Measurements from ENCODE around the gene MIOX. TPM values are rescaled to one million over a fixed set of nuclear protein-coding genes. Genes with fewer than 3 reads are reported as not detected.

Gene MIOX
- total RNA-seq = not detected in 2 replicates

GRCh38 chr22:50486561-50487289 is at the start of gene MIOX:
Gene MIOX, plus strand, starts transcription at chr22:50486859. Its CDS starts 39 bp downstream, at chr22:50486898.

GRCh38 chr22:50474710-50475651 is 11.7 kb upstream of the MIOX start, which contains the start of gene SBF1:
Gene SBF1, minus strand, starts transcription at chr22:50475035. Its CDS starts 195 bp downstream, at chr22:50474840.

GRCh38 chr22:50481440-50482106 is 5.1 kb upstream of the MIOX start, which contains the start of gene ADM2:
Gene ADM2, plus strand, starts transcription at chr22:50481543. Its CDS starts 305 bp downstream, at chr22:50481848.

GRCh38 chr22:50507421-50507990 is 20.8 kb downstream of the MIOX start, which contains the start of gene LMF2:
Gene LMF2, minus strand, starts transcription at chr22:50507702. Its CDS starts 27 bp downstream, at chr22:50507675.

GRCh38 chr22:50507991-50508884 is 21.6 kb downstream of the MIOX start, which contains the start of gene NCAPH2:
Gene NCAPH2, plus strand, starts transcription at chr22:50508224. Its CDS starts 114 bp downstream, at chr22:50508338.

GRCh38 chr22:50525104-50525857 is 38.6 kb downstream of the MIOX start, which contains the start of gene SCO2:
Gene SCO2, minus strand, starts transcription at chr22:50525598. Its CDS starts 1,187 bp downstream, at chr22:50524411.

GRCh38 chr22:50529897-50530579 is 43.4 kb downstream of the MIOX start, which contains the start of gene TYMP:
Gene TYMP, minus strand, starts transcription at chr22:50530012. Its CDS starts 303 bp downstream, at chr22:50529709.

Other genes starting within 250 kb of the MIOX start
- gene TUBGCP6, start 241.8 kb upstream of the MIOX start, total RNA-seq = 21.0 and 25.7 TPM in 2 replicates
- 10.1 and 21.4 TPM in 2 replicates for gene HDAC10, start 235.6 kb upstream of the MIOX start, total RNA-seq
- 21.1 and 21.2 TPM in 2 replicates for gene MAPK12, start 225.2 kb upstream of the MIOX start, total RNA-seq
- 6.6 and 12.3 TPM in 2 replicates for gene MAPK11, start 216.5 kb upstream of the MIOX start, total RNA-seq
- 73.7 and 104 TPM in 2 replicates for gene PLXNB2, start 179.2 kb upstream of the MIOX start, total RNA-seq
- 0.49 and 1.0 TPM in 2 replicates for gene DENND6B, start 159.8 kb upstream of the MIOX start, total RNA-seq
- gene PPP6R2, start 143.5 kb upstream of the MIOX start, total RNA-seq = 31.8 and 35.9 TPM in 2 replicates
- gene SBF1, start 11.8 kb upstream of the MIOX start, total RNA-seq = 51.1 and 67.3 TPM in 2 replicates
- gene ADM2, start 5.3 kb upstream of the MIOX start, total RNA-seq = 3.5 and 13.8 TPM in 2 replicates
- 46.6 and 50.8 TPM in 2 replicates for gene LMF2, start 20.8 kb downstream of the MIOX start, total RNA-seq
- 38.7 and 70.9 TPM in 2 replicates for gene NCAPH2, start 21.4 kb downstream of the MIOX start, total RNA-seq
- gene SCO2, start 38.7 kb downstream of the MIOX start, total RNA-seq = 2.9 and 5.4 TPM in 2 replicates
- gene TYMP, start 43.2 kb downstream of the MIOX start, total RNA-seq = 70.9 and 112 TPM in 2 replicates
- gene KLHDC7B, start 59.0 kb downstream of the MIOX start, total RNA-seq = not detected in 2 replicates
- gene SYCE3, start 76.1 kb downstream of the MIOX start, total RNA-seq = not detected in 2 replicates
- gene CPT1B, start 91.6 kb downstream of the MIOX start, total RNA-seq = 2.2 and 7.8 TPM in 2 replicates
- 26.4 and 35.1 TPM in 2 replicates for gene CHKB, start 96.0 kb downstream of the MIOX start, total RNA-seq
- gene MAPK8IP2, start 113.9 kb downstream of the MIOX start, total RNA-seq = 0.72 and 1.1 TPM in 2 replicates
- 41.6 and 55.7 TPM in 2 replicates for gene ARSA, start 141.3 kb downstream of the MIOX start, total RNA-seq
- gene SHANK3, start 186.0 kb downstream of the MIOX start, total RNA-seq = 3.9 and 5.2 TPM in 2 replicates

Measured in hair follicular keratinocyte (primary cell).